Measurements from ENCODE around the gene ODAD3. TPM values are rescaled to one million over a fixed set of nuclear protein-coding genes. Genes with fewer than 3 reads are reported as not detected.
"Not testable (repeated sequence)": the region's sequence is repeated elsewhere in the genome, so short reads cannot be mapped to it uniquely, and the experiment has no call there.

ODAD3 gene
- total RNA-seq, 1 donor, result 0.43 TPM

- DNase-seq (ENCODE audit: low read depth), result no peak
- TF ChIP-seq, protein P1, sequence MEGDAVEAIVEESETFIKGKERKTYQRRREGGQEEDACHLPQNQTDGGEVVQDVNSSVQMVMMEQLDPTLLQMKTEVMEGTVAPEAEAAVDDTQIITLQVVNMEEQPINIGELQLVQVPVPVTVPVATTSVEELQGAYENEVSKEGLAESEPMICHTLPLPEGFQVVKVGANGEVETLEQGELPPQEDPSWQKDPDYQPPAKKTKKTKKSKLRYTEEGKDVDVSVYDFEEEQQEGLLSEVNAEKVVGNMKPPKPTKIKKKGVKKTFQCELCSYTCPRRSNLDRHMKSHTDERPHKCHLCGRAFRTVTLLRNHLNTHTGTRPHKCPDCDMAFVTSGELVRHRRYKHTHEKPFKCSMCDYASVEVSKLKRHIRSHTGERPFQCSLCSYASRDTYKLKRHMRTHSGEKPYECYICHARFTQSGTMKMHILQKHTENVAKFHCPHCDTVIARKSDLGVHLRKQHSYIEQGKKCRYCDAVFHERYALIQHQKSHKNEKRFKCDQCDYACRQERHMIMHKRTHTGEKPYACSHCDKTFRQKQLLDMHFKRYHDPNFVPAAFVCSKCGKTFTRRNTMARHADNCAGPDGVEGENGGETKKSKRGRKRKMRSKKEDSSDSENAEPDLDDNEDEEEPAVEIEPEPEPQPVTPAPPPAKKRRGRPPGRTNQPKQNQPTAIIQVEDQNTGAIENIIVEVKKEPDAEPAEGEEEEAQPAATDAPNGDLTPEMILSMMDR (IDR thresholded peaks at IDR 0.05; ENCODE audit: insufficient read depth, low read depth, low read length), result no peak
- no peak overlapping the region for H3K4me3 ChIP-seq (ENCODE audit: low read depth, low read length)
Measured at GRCh38 chr19:11465600-11465999, 30.7 kb upstream of the ODAD3 start.

DNA sequence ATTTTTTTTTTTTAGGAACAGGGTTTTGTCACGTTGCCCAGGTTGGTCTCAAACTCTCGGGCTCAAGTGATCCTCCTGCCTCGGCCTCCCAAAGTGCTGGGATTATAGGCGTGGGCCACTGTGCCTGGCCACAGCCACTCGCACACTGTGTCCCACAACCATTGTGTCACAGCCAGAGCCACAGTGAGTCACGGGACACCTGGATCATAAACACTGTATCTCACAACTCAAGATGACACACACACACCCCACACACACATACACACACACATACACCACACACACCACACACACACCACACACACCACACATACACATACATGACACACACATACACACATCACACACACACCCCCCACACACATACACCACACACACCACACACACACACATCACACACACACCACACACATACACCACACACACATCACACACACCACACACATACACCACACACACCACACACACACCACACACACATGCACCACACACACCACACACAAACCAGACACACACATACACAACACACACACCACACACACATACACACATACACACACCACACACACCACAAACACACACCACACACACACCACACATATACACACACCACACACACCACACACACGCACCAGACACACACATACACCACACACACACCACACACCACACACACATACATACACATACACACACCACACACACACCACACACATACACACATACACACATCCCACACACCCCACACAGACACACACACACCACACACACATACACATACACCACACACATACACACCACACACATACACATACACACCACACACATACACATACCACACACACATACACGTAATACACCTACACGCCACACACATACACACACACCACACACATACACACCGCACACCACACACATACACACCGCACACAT is 29.7 kb upstream of the ODAD3 start:
- DNase-seq (ENCODE audit: low read depth), result no peak
- no peak overlapping the region for H3K4me3 ChIP-seq (ENCODE audit: low read depth, low read length)
- TF ChIP-seq, protein P1 (IDR thresholded peaks at IDR 0.05; ENCODE audit: insufficient read depth, low read depth, low read length), result no peak

GRCh38 chr19:11463391-11463790 is 28.5 kb upstream of the ODAD3 start:
- TF ChIP-seq, protein P1 (IDR thresholded peaks at IDR 0.05; ENCODE audit: insufficient read depth, low read depth, low read length), result no peak
- H3K4me3 ChIP-seq (ENCODE audit: low read depth, low read length), result no peak overlapping the region
- no peak for DNase-seq (ENCODE audit: low read depth)

- TF ChIP-seq, protein P1 (IDR thresholded peaks at IDR 0.05; ENCODE audit: insufficient read depth, low read depth, low read length), result no peak
- no peak overlapping the region for H3K4me3 ChIP-seq (ENCODE audit: low read depth, low read length)
- no peak for DNase-seq (ENCODE audit: low read depth)
Measured at GRCh38 chr19:11461453-11461852, 26.5 kb upstream of the ODAD3 start.

DNA sequence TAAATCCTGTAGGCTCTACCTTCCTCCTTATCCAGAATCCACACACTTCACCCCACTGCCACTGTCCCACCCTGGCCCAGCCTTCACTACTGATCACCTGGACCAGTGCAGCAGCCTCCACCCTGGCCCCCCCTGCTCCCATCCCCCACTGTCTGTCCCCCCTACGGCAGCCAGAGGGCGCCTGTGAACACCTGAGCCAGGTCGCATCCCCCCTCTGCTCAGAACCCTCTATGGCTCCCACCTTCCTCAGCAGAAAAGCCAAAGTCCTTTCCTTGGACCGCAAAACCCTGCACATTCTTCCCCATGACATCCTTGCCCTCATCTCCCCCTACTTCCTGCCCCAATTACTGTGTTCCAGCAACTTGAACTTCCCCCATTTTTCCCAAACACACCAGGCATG is 25.3 kb upstream of the ODAD3 start:
- no peak for DNase-seq (ENCODE audit: low read depth)
- no peak overlapping the region for H3K4me3 ChIP-seq (ENCODE audit: low read depth, low read length)
- TF ChIP-seq, protein P1 (IDR thresholded peaks at IDR 0.05; ENCODE audit: insufficient read depth, low read depth, low read length), result peak; percentile 23

DNA sequence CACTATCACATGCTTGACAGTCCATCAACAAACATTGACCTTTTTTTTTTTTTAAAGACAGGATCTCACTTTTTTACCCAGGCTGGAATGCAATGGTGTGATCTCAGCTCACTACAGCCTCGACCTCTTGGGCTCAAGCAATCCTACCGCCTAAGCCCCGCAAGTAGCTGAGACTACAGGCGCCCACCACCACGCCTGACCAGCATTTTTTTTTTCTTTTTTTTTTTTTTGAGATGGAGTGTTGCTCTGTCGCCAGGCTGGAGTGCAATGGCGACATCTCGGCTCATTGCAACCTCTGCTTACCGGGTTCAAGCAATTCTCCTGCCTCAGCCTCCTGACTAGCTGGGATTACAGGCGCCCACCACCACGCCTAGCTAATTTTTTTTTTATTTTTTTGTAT is 24.0 kb upstream of the ODAD3 start:
- H3K4me3 ChIP-seq (ENCODE audit: low read depth, low read length); DNase-seq (ENCODE audit: low read depth): not testable (repeated sequence)

DNA sequence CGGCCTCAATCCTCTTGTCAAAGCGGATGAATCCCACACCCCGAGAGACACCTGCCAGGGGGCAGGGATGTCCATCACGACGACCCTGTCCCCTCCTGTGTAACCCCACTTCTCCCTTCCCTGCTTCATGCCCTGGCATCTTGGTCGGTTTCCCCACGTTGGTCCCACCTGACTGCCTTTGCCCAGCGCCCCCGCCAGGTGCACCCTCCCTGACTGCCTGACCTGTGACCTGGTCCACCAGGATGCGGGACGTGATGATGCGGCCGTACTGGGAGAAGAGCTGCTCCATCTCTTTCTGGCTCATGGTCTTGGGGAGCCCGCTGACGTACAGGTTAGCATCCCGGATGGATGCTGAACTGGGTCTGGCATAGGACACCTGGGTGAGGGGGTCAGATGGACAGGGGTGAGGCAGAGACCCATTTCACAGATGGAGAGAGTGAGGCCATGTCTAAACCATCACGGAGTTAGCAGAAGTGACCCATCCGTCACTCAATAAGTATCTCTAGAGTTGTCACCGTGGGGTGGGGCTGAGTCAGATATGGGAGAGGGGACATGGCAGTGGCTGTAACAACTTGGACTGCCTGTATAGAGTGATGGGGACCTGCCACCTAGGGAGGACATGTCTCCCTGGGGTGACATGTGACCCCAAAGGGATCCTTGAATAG is 23.4 kb upstream of the ODAD3 start:
- TF ChIP-seq, protein P1 (IDR thresholded peaks at IDR 0.05; ENCODE audit: insufficient read depth, low read depth, low read length), result no peak
- H3K4me3 ChIP-seq (ENCODE audit: low read depth, low read length), result no peak overlapping the region
- DNase-seq (ENCODE audit: low read depth), result no peak

All from fibroblast of villous mesenchyme (primary cell).